Astrocyte (in vitro differentiated cells and primary cell): ENCODE measurements around the gene UGT1A7. TPM values are rescaled to one million over a fixed set of nuclear protein-coding genes. Genes with fewer than 3 reads are reported as not detected.
"Not testable (repeated sequence)": the region's sequence is repeated elsewhere in the genome, so short reads cannot be mapped to it uniquely, and the experiment has no call there.

ENCODE experiments used
- DNase-seq: peaks from one replicate; pipeline ENCODE4 v3.0.0-alpha.2; 2010; ENCODE audit warnings: low read depth
- FAIRE-seq: peaks from 2 replicates; lab custom pipeline; 2011; peaks lifted over from hg19 to GRCh38; lab: Jason Lieb, UNC
- H2AFZ ChIP-seq: 2 replicates; pipeline ENCODE4 v1.6.0; 2012; ENCODE audit warnings: low read depth, low read length, inconsistent platforms
- H3K27ac ChIP-seq: 2 replicates; pipeline ENCODE4 v1.5.1; 2011; ENCODE audit warnings: low read depth, low read length, inconsistent platforms
- H3K27me3 ChIP-seq: 2 replicates; pipeline ENCODE4 v1.6.0; 2011; ENCODE audit warnings: low read length, inconsistent platforms; ENCODE audit not compliant: insufficient read depth
- H3K36me3 ChIP-seq: 2 replicates; pipeline ENCODE4 v1.5.1; 2011; ENCODE audit warnings: low read length, inconsistent platforms; ENCODE audit not compliant: insufficient read depth
- H3K4me1 ChIP-seq: 2 replicates; pipeline ENCODE4 v1.5.1; 2011; ENCODE audit warnings: low read length, inconsistent platforms; ENCODE audit not compliant: insufficient read depth
- H3K4me2 ChIP-seq: 2 replicates; pipeline ENCODE4 v1.6.0; 2012; ENCODE audit warnings: low read length, inconsistent platforms
- H3K4me3 ChIP-seq: 2 replicates; pipeline ENCODE4 v1.5.1; 2011; ENCODE audit warnings: low read depth, mild to moderate bottlenecking, low read length, inconsistent platforms; ENCODE audit not compliant: insufficient read depth
- H3K79me2 ChIP-seq: 2 replicates; pipeline ENCODE4 v1.6.0; 2012; ENCODE audit warnings: mild to moderate bottlenecking, low read length, inconsistent platforms; ENCODE audit not compliant: insufficient read depth
- H3K9ac ChIP-seq: 2 replicates; pipeline ENCODE4 v1.6.0; 2012; ENCODE audit warnings: mild to moderate bottlenecking, low read length, inconsistent platforms
- H3K9me3 ChIP-seq: 2 replicates; pipeline ENCODE4 v1.5.1; 2012; ENCODE audit warnings: low read depth, mild to moderate bottlenecking, low read length, inconsistent platforms; ENCODE audit not compliant: insufficient read depth
- H4K20me1 ChIP-seq: 2 replicates; pipeline ENCODE4 v1.6.0; 2012; ENCODE audit warnings: low read length, inconsistent platforms; ENCODE audit not compliant: insufficient read depth
- H3K27ac Mint-ChIP-seq: one replicate; pipeline ENCODE4 v1.8.0; 2021; ENCODE audit warnings: mild to moderate bottlenecking, mixed read lengths; ENCODE audit not compliant: unreplicated experiment
- H3K27me3 Mint-ChIP-seq: one replicate; pipeline ENCODE4 v1.8.0; 2021; ENCODE audit warnings: low read depth, mixed read lengths; ENCODE audit not compliant: unreplicated experiment
- H3K36me3 Mint-ChIP-seq: one replicate; pipeline ENCODE4 v1.8.0; 2021; ENCODE audit warnings: low read depth, mixed read lengths; ENCODE audit not compliant: unreplicated experiment
- H3K4me1 Mint-ChIP-seq: one replicate; pipeline ENCODE4 v1.8.0; 2021; ENCODE audit warnings: low read depth, mixed read lengths; ENCODE audit not compliant: unreplicated experiment
- H3K4me3 Mint-ChIP-seq: one replicate; pipeline ENCODE4 v1.8.0; 2021; ENCODE audit warnings: mild to moderate bottlenecking, moderate library complexity, mixed read lengths; ENCODE audit not compliant: unreplicated experiment
- H3K9me3 Mint-ChIP-seq: one replicate; pipeline ENCODE4 v1.8.0; 2021; ENCODE audit warnings: mild to moderate bottlenecking, mixed read lengths; ENCODE audit not compliant: unreplicated experiment
- CTCF ChIP-seq: IDR thresholded peaks from 2 replicates; pipeline ENCODE4 v1.5.1; 2011; ENCODE audit warnings: low read depth, mild to moderate bottlenecking, inconsistent platforms, low read length, moderate library complexity; ENCODE audit not compliant: insufficient read depth
- EZH2 ChIP-seq: IDR thresholded peaks from 2 replicates; pipeline ENCODE4 v1.6.1; 2012; ENCODE audit warnings: mild to moderate bottlenecking, low read length, inconsistent platforms; ENCODE audit not compliant: insufficient read depth
- total RNA-seq: library from RNA; stranded (reverse); gene quantifications from 2 replicates; pipeline ENCODE4 v1.2.1, GENCODE V29; 2021

Gene UGT1A7
- total RNA-seq, 1 donor from 2014 or later: not detected

- Histone ChIP-seq H3K79me2 (no peaks in the 10 kb centered on the region), H3K36me3 (no peaks in the 10 kb centered on the region), H3K9ac (peak overlapping the region; percentile 40), H3K27me3 (no peaks in the 10 kb centered on the region), H3K27ac (peak overlapping the region; percentile 65), H3K4me2 (no peak overlapping the region), H3K4me3 (no peak overlapping the region), H3K9me3 (no peaks in the 10 kb centered on the region), H3K4me1 (no peaks in the 10 kb centered on the region), H2AFZ (no peak overlapping the region), H4K20me1 (no peaks in the 10 kb centered on the region)
- peak overlapping the region; percentile 38 for H3K27ac Mint-ChIP-seq
- H3K4me3 Mint-ChIP-seq: no peak overlapping the region
- peak; percentile 88 for DNase-seq
- no peaks in the 10 kb centered on the region for H3K4me1 Mint-ChIP-seq
- H3K27me3 Mint-ChIP-seq: no peaks in the 10 kb centered on the region
- no peaks in the 10 kb centered on the region for H3K36me3 Mint-ChIP-seq
- TF ChIP-seq EZH2: no peak
- TF ChIP-seq CTCF: no peak
- no peak for FAIRE-seq
- peaks cover 2% of the 10 kb centered on the region for H3K9me3 Mint-ChIP-seq
Observed at GRCh38 chr2:233700028-233700635, 18.4 kb downstream of the UGT1A7 start.

GRCh38 chr2:233700842-233701241 lies 19.1 kb downstream of the UGT1A7 start:
- not testable (repeated sequence) for H3K27ac Mint-ChIP-seq, H3K27me3 ChIP-seq, H3K9me3 Mint-ChIP-seq, H3K9me3 ChIP-seq, H2AFZ ChIP-seq, H3K4me1 ChIP-seq, H3K36me3 Mint-ChIP-seq, H3K27ac ChIP-seq, DNase-seq, H3K4me3 ChIP-seq, H3K4me3 Mint-ChIP-seq, H3K79me2 ChIP-seq, H3K27me3 Mint-ChIP-seq, H4K20me1 ChIP-seq, FAIRE-seq, H3K36me3 ChIP-seq, H3K4me2 ChIP-seq, H3K9ac ChIP-seq, H3K4me1 Mint-ChIP-seq

- Mint-ChIP-seq H3K27ac (no peak overlapping the region), H3K36me3 (no peaks in the 10 kb centered on the region), H3K27me3 (no peaks in the 10 kb centered on the region), H3K4me1 (peaks cover 6% of the 10 kb centered on the region), H3K4me3 (no peak overlapping the region), H3K9me3 (no peaks in the 10 kb centered on the region)
- Histone ChIP-seq H3K9me3 (no peaks in the 10 kb centered on the region), H3K9ac (no peak overlapping the region), H2AFZ (no peak overlapping the region), H3K4me3 (no peak overlapping the region), H3K27ac (no peak overlapping the region), H3K79me2 (no peaks in the 10 kb centered on the region), H3K36me3 (no peaks in the 10 kb centered on the region), H4K20me1 (no peaks in the 10 kb centered on the region), H3K4me2 (no peak overlapping the region), H3K27me3 (no peaks in the 10 kb centered on the region), H3K4me1 (peaks cover 10% of the 10 kb centered on the region)
- TF ChIP-seq EZH2: no peak
- no peak for TF ChIP-seq CTCF
- no peak for FAIRE-seq
- no peak for DNase-seq
Observed at GRCh38 chr2:233702238-233702637, 20.5 kb downstream of the UGT1A7 start.
